A549 (cell line): Measurements from ENCODE around the gene ELOB. TPM values are rescaled to one million over a fixed set of nuclear protein-coding genes. Genes with fewer than 3 reads are reported as not detected.

Experiments
- ATAC-seq, 2 experiments: fragments of 200-7000 bp in 1 of 2; fragments of >200 bp in 1 of 2; cut with Nextera tagmentation in 1 of 2; cut with Tn5 transposase in 1 of 2; 3 replicates each; pipeline versions ENCODE4 v1.8.0 to v1.9.1; 2018 to 2020; ENCODE audit warnings: mild to moderate bottlenecking in 1 of 2, moderate library complexity in 1 of 2
- CTCF ChIA-PET: fragments of 300-600 bp; sonication (Branson Sonifier 250); formaldehyde crosslinking; extraction: SDS; loops from one replicate; lab custom pipeline; 2021; ENCODE audit warnings: antibody characterized with exemption, inconsistent platforms; lab: Yijun Ruan, JAX
- POLR2A ChIA-PET: fragments of 350-600 bp; formaldehyde crosslinking; extraction: SDS; loops from one replicate; lab custom pipeline; 2021; ENCODE audit warnings: antibody characterized with exemption, inconsistent platforms; lab: Yijun Ruan, JAX
- DNase-seq, 2 experiments: peaks; one replicate each; pipeline versions ENCODE4 v3.0.0 to v3.0.0-alpha.2; 2011 to 2016; ENCODE audit warnings: low read depth in 1 of 2, low spot score in 1 of 2
- FAIRE-seq: peaks from 2 replicates; lab custom pipeline; 2011; peaks lifted over from hg19 to GRCh38; lab: Jason Lieb, UNC
- H3K27ac ChIP-seq, 2 experiments: fragments of >200 bp; sonication (Bioruptor Twin); formaldehyde crosslinking; 3 replicates each; pipeline ENCODE4 v1.5.1; 2016 to 2017
- H3K4me1 ChIP-seq: fragments of >200 bp; sonication (Bioruptor Twin); formaldehyde crosslinking; 3 replicates; pipeline ENCODE4 v1.6.1; 2016
- H3K4me2 ChIP-seq: fragments of >200 bp; sonication (Bioruptor Twin); formaldehyde crosslinking; 3 replicates; pipeline ENCODE4 v1.6.1; 2016
- H3K4me3 ChIP-seq: fragments of >200 bp; sonication (Bioruptor Twin); formaldehyde crosslinking; 3 replicates; pipeline ENCODE4 v1.5.1; 2016
- H3K9me3 ChIP-seq: fragments of >200 bp; sonication (Bioruptor Twin); formaldehyde crosslinking; 3 replicates; pipeline ENCODE4 v1.6.1; 2016
- CBX8 ChIP-seq: fragments of 200-600 bp; sonication (generic); IDR thresholded peaks from 2 replicates; pipeline ENCODE4 v1.6.1; 2016
- CEBPB ChIP-seq, 2 experiments: fragments of >200 bp in 1 of 2; sonication (Bioruptor Twin) in 1 of 2; formaldehyde crosslinking in 1 of 2; IDR thresholded peaks; 2 replicates each; pipeline ENCODE4 v1.6.1; 2012 to 2016
- CHD2 ChIP-seq: fragments of 150-350 bp; IDR thresholded peaks from 2 replicates; pipeline ENCODE4 v1.6.1; 2014; ENCODE audit warnings: low read length; ENCODE audit not compliant: partially characterized antibody
- CHD4 ChIP-seq: fragments of 200-600 bp; sonication (generic); IDR thresholded peaks from 2 replicates; pipeline ENCODE4 v1.6.1; 2016; ENCODE audit warnings: antibody characterized with exemption, mild to moderate bottlenecking, borderline replicate concordance
- EHF ChIP-seq: fragments of 250-450 bp; sonication (Bioruptor Pico); IDR thresholded peaks from 2 replicates; pipeline ENCODE4 v1.5.0; 2020; ENCODE audit warnings: mild to moderate bottlenecking
- ESRRA ChIP-seq: fragments of 150-350 bp; IDR thresholded peaks from 2 replicates; pipeline ENCODE4 v1.6.1; 2014; ENCODE audit warnings: mild to moderate bottlenecking, low read length, borderline replicate concordance
- FOSL2 ChIP-seq, 2 experiments: fragments of 450-650 bp in 1 of 2; fragments of >200 bp in 1 of 2; sonication (Bioruptor Twin) in 1 of 2; formaldehyde crosslinking; IDR thresholded peaks; 2 replicates each; pipeline versions ENCODE4 v1.5.0 to v1.6.1; 2016 to 2020; ENCODE audit warnings: mild to moderate bottlenecking in 1 of 2, moderate library complexity in 1 of 2
- HDAC2 ChIP-seq: fragments of 200-600 bp; sonication (generic); IDR thresholded peaks from 2 replicates; pipeline ENCODE4 v1.6.1; 2016
- JUN ChIP-seq, 2 experiments: fragments of >200 bp; sonication (Bioruptor Twin); formaldehyde crosslinking; IDR thresholded peaks; 2 replicates in 1 of 2; 3 replicates in 1 of 2; pipeline ENCODE4 v1.6.1; 2016 to 2017
- JUNB ChIP-seq: fragments of >200 bp; sonication (Bioruptor Twin); formaldehyde crosslinking; IDR thresholded peaks from 2 replicates; pipeline ENCODE4 v1.6.1; 2016
- KDM1A ChIP-seq: fragments of 200-600 bp; sonication (generic); IDR thresholded peaks from 2 replicates; pipeline ENCODE4 v1.6.1; 2016; ENCODE audit warnings: low read depth, mild to moderate bottlenecking
- NPAS2 ChIP-seq: fragments of 250-450 bp; sonication (Bioruptor Pico); IDR thresholded peaks from 2 replicates; pipeline ENCODE4 v1.8.0; 2022; ENCODE audit warnings: mild to moderate bottlenecking, moderate library complexity, borderline replicate concordance
- NR3C1 ChIP-seq: fragments of >200 bp; sonication (Bioruptor Twin); formaldehyde crosslinking; IDR thresholded peaks from 3 replicates; pipeline ENCODE4 v1.6.1; 2017
- PBX3 ChIP-seq: IDR thresholded peaks from 2 replicates; pipeline ENCODE4 v1.6.1; 2012
- POLR2AphosphoS2 ChIP-seq: conservative IDR thresholded peaks from 2 replicates; pipeline ENCODE4 v1.6.1; 2012; ENCODE audit warnings: low read length, improper control_type of control experiment, inconsistent platforms
- RARB ChIP-seq: fragments of 250-450 bp; sonication (Bioruptor Pico); IDR thresholded peaks from 2 replicates; pipeline ENCODE4 v1.8.0; 2021; ENCODE audit warnings: mild to moderate bottlenecking, moderate library complexity
- SMC3 ChIP-seq: fragments of >200 bp; sonication (Bioruptor Twin); formaldehyde crosslinking; IDR thresholded peaks from 3 replicates; pipeline ENCODE4 v1.6.1; 2018; ENCODE audit warnings: inconsistent platforms
- SREBF2 ChIP-seq: fragments of 450-650 bp; IDR thresholded peaks from 2 replicates; pipeline ENCODE4 v1.6.1; 2014; ENCODE audit warnings: mild to moderate bottlenecking, moderate library complexity
- USF2 ChIP-seq: fragments of 450-650 bp; IDR thresholded peaks from 2 replicates; pipeline ENCODE4 v1.6.1; 2014; ENCODE audit warnings: antibody characterized with exemption
- ZFP36 ChIP-seq: fragments of 450-650 bp; IDR thresholded peaks from 2 replicates; pipeline ENCODE4 v1.6.1; 2014; ENCODE audit warnings: borderline replicate concordance; ENCODE audit not compliant: partially characterized antibody
- ZSCAN20 ChIP-seq: fragments of 250-450 bp; sonication (Bioruptor Pico); IDR thresholded peaks from 2 replicates; pipeline ENCODE4 v1.8.0; 2022; ENCODE audit warnings: mild to moderate bottlenecking, moderate library complexity
- WGBS: methylation state at CpG from one replicate; pipeline ENCODE4 v1.1.6; 2017; ENCODE audit errors: missing lambda C conversion rate; 5-methylcytosine and 5-hydroxymethylcytosine counted together
- polyA plus RNA-seq, 4 experiments: library from polyadenylated mRNA; depleted of rRNA in 3 of 4; stranded (reverse); fragments of >200 nt; fragmentation: RNase III in 1 of 4; extraction: RNeasy Plus Mini Kit Qiagen cat#74134 plus additional on column Dnase treatment in 1 of 4; gene quantifications; 2 replicates in 3 of 4; 3 replicates in 1 of 4; pipeline ENCODE4 v1.2.3, GENCODE V29; 2011 to 2017
- TF ChIP-seq, protein P1 (sequence below): fragments of 200-600 bp; sonication (generic); IDR thresholded peaks from 2 replicates; pipeline ENCODE4 v1.6.1; 2016; ENCODE audit warnings: antibody characterized with exemption, mild to moderate bottlenecking, moderate library complexity
- TF ChIP-seq, protein P2 (sequence below): IDR thresholded peaks from 2 replicates; pipeline ENCODE4 v1.6.1; 2012; ENCODE audit warnings: low read depth, borderline replicate concordance
- TF ChIP-seq, protein P3 (sequence below): fragments of >200 bp; sonication (Bioruptor Twin); formaldehyde crosslinking; IDR thresholded peaks from 3 replicates; pipeline ENCODE4 v1.5.1; 2016

Gene ELOB
- polyA plus RNA-seq, 2 of the 4 experiments (the other 2 are of a cell fraction): 136 to 494 TPM

- Histone ChIP-seq H3K4me2 (no peak overlapping the region), H3K4me3 (no peak overlapping the region), H3K27ac (no peak overlapping the region), H3K9me3 (no peaks in the 10 kb centered on the region), H3K4me1 (peaks cover 22% of the 10 kb centered on the region)
- TF ChIP-seq CHD2: no peak
- TF ChIP-seq, protein P1, sequence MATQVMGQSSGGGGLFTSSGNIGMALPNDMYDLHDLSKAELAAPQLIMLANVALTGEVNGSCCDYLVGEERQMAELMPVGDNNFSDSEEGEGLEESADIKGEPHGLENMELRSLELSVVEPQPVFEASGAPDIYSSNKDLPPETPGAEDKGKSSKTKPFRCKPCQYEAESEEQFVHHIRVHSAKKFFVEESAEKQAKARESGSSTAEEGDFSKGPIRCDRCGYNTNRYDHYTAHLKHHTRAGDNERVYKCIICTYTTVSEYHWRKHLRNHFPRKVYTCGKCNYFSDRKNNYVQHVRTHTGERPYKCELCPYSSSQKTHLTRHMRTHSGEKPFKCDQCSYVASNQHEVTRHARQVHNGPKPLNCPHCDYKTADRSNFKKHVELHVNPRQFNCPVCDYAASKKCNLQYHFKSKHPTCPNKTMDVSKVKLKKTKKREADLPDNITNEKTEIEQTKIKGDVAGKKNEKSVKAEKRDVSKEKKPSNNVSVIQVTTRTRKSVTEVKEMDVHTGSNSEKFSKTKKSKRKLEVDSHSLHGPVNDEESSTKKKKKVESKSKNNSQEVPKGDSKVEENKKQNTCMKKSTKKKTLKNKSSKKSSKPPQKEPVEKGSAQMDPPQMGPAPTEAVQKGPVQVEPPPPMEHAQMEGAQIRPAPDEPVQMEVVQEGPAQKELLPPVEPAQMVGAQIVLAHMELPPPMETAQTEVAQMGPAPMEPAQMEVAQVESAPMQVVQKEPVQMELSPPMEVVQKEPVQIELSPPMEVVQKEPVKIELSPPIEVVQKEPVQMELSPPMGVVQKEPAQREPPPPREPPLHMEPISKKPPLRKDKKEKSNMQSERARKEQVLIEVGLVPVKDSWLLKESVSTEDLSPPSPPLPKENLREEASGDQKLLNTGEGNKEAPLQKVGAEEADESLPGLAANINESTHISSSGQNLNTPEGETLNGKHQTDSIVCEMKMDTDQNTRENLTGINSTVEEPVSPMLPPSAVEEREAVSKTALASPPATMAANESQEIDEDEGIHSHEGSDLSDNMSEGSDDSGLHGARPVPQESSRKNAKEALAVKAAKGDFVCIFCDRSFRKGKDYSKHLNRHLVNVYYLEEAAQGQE: no peak
- TF ChIP-seq, protein P2, sequence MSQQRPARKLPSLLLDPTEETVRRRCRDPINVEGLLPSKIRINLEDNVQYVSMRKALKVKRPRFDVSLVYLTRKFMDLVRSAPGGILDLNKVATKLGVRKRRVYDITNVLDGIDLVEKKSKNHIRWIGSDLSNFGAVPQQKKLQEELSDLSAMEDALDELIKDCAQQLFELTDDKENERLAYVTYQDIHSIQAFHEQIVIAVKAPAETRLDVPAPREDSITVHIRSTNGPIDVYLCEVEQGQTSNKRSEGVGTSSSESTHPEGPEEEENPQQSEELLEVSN: no peak
- TF ChIP-seq, protein P3, sequence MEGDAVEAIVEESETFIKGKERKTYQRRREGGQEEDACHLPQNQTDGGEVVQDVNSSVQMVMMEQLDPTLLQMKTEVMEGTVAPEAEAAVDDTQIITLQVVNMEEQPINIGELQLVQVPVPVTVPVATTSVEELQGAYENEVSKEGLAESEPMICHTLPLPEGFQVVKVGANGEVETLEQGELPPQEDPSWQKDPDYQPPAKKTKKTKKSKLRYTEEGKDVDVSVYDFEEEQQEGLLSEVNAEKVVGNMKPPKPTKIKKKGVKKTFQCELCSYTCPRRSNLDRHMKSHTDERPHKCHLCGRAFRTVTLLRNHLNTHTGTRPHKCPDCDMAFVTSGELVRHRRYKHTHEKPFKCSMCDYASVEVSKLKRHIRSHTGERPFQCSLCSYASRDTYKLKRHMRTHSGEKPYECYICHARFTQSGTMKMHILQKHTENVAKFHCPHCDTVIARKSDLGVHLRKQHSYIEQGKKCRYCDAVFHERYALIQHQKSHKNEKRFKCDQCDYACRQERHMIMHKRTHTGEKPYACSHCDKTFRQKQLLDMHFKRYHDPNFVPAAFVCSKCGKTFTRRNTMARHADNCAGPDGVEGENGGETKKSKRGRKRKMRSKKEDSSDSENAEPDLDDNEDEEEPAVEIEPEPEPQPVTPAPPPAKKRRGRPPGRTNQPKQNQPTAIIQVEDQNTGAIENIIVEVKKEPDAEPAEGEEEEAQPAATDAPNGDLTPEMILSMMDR: no peak
- TF ChIP-seq CBX8: no peak
- no peak for TF ChIP-seq NPAS2 (CRISPR knock-in tag)
- no peak for TF ChIP-seq RARB
- TF ChIP-seq ZSCAN20 (CRISPR knock-in tag): no peak
- TF ChIP-seq HDAC2: no peak
- TF ChIP-seq SREBF2: no peak
- TF ChIP-seq POLR2AphosphoS2: no peak
- TF ChIP-seq FOSL2 (IDR thresholded peaks at IDR 0.05): no peak
- TF ChIP-seq FOSL2 (CRISPR knock-in tag; IDR thresholded peaks at IDR 0.05): no peak
- TF ChIP-seq CHD4: no peak
- no peak for TF ChIP-seq JUN (IDR thresholded peaks at IDR 0.05)
- no peak for TF ChIP-seq NR3C1
- TF ChIP-seq KDM1A: no peak
- no peak for TF ChIP-seq CEBPB (IDR thresholded peaks at IDR 0.05)
- no peak for TF ChIP-seq JUNB
- no peak for TF ChIP-seq USF2
- CTCF ChIA-PET: interaction anchor here (0.9 to 3.3 kb wide), 7 partner anchors 7 to 47 kb away, joined by 3 to 15 read pairs (median 5); no protein-coding TSS in a partner anchor
- FAIRE-seq (no peak), ATAC-seq (no peak), DNase-seq (no peak)
- WGBS: 35% methylated on average over 8 of the region's 8 CpGs
- POLR2A ChIA-PET: interaction anchor here (0.5 to 0.9 kb wide), 2 partner anchors 114 to 617 kb away, joined by 3 read pairs; no protein-coding TSS in a partner anchor
Observed at GRCh38 chr16:2791174-2791573, 14.1 kb upstream of the ELOB start.

DNA sequence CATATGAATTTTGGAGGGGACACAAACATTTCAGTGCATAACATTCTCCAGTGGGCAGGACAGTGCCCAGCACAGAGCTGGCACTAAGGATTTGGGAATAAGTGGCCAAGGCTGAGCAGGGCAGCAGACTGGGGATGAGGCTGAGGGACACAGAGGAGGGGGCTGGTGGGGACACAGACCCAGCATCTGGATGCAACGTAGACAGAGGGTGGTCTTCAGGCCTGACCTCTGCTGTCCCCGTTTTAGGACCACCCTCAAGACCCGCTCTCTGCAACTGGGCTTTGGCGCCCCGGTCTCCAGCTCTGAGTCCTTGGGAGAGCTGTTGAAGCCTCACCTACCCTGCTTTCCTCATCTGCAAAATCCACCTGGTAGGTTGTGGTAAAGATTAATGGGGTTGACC lies 13.6 kb upstream of the ELOB start:
- peaks cover 16% of the 10 kb centered on the region for H3K4me1 ChIP-seq
- TF ChIP-seq PBX3 (no peak), ESRRA (no peak), SMC3 (no peak), EHF (no peak), ZFP36 (no peak)
- DNase-seq (no peak), FAIRE-seq (no peak), ATAC-seq (no peak)
- ChIA-PET CTCF (interaction anchor here (0.9 to 3.3 kb wide), 7 partner anchors 9 to 78 kb away, joined by 3 to 15 read pairs (median 6); no protein-coding TSS in a partner anchor), POLR2A (interaction anchor here (0.5 to 0.9 kb wide), 2 partner anchors 115 to 616 kb away, joined by 3 read pairs; no protein-coding TSS in a partner anchor)
- no peak overlapping the region for H3K4me3 ChIP-seq
- H3K4me2 ChIP-seq: no peak overlapping the region
- no peak overlapping the region for H3K27ac ChIP-seq
- 52% methylated on average over 5 of the region's 5 CpGs for WGBS
- no peaks in the 10 kb centered on the region for H3K9me3 ChIP-seq
